HG02852 (cell line): ENCODE results near the gene FAT2.
"Not testable (repeated sequence)": the region's sequence is repeated elsewhere in the genome, so short reads cannot be mapped to it uniquely, and the experiment has no call there.

Experiments used
- ATAC-seq: cut with Tn5 transposase; IDR thresholded peaks from one replicate; pipeline ENCODE4 v1.9.1; 2021; ENCODE audit warnings: mild to moderate bottlenecking, moderate library complexity; ENCODE audit not compliant: unreplicated experiment

FAT2 gene

DNA sequence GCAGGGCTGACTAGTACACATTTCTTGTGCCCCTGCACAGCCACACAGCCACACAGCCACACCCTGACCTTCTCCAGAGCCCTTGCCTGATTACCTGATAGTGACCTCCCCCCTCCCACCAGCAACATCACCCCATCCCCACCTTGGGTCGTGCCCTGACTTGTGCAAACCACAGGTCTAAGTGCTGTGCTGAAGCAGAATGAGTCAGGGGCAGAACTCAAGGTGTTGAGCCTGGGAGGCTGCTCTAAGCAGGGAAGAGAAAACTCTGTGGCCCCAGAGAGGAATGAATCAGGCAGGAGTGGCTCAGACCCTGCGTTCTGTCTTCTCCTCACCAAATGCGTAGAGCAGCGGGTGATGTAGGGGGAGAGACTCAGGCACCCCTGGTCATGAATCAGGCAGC is 24.3 kb upstream of the FAT2 start:
- ATAC-seq = no peak

- ATAC-seq = no peak
Observed at GRCh38 chr5:151614565-151614964, 23.4 kb upstream of the FAT2 start.

DNA sequence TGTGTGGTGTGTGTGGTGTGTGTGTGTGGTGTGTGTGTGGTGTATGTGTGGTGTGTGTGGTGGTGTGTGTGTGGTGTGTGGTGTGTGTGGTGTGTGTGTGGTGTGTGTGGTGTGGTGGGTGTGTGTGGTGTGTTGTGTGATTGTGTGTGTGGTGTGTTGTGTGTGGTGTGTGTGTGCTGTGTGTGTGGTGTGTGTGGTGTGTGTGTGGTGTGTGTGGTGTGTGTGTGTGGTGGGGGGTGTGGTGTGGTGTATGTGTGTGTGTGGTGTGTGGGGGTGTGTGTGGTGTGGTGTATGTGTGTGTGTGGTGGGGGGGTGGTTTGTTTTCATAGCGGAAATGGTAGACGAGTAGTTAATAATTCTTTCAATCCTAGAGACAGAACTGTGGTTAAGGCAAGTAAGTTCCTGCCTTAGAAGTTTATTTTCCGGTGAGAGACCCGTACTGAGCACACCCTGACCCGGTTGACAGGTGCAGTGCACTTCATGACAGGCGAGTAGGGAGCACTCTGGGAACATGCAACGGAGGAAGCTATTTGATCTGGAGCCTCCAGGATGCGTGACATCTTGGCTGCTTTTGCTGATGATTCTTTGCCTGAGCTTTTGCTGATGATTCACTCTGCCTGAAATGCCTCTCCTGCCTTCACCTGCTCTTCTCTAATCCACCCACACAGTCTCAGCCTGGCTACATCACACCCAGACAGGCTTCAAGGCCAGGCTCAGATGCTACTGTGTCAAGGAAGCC is 21.7 kb upstream of the FAT2 start:
- peak; percentile 82 for ATAC-seq

DNA sequence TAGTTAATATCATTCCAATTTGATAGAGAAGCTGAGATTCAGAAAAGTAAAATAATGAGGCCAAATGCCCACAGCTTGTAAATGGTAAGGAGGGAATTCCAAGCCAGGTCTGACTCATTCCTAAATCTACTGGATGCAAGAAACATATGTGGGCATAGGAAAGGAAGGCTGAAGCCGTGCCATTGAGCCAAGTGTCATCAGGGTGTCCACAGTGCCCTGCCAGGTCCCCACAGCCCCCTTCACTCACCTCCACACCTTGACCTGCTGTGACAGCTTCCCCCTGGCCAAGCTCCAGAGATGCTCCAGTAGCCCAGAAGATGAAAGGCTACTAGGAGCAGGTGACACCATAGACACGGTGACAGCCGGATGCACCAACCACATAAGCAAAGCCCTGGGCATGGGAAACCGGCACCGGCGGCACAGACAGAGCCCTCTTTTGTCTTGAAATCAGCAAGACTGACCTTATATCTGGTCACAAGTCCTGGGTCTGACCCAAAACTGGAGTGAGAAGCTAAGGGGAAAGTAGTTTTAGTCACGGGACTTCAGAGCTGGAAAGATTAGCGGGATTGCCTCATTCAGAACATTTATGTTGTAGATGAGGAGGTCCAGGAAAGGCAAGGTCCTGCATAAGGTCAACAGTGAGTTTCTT is 20.1 kb upstream of the FAT2 start:
- no peak for ATAC-seq

DNA sequence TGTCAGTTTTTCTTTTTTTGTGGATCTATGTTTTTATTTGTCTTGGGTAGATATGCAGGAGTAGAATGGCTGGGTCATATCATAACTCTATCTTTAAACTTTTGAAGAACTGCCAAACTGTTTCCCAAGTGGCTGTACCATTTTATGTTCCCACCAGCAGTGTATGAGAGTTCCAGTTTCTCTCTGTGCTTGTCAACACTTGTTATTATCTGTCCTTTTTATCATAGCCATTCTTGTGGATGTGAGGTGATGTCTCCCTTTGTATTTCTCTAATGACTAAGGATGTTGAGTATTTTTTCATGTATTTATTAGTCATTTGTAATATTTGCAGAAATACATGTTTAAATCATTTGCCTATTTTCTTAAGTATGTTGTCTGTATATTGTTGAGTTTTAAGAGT is 17.4 kb upstream of the FAT2 start:
- ATAC-seq = no peak

GRCh38 chr5:151607304-151607703 is 16.2 kb upstream of the FAT2 start:
- ATAC-seq = no peak

- ATAC-seq = no peak
Observed at GRCh38 chr5:151605559-151605958, 14.4 kb upstream of the FAT2 start.

- ATAC-seq = no peak
Observed at GRCh38 chr5:151602806-151603205, 11.7 kb upstream of the FAT2 start.

DNA sequence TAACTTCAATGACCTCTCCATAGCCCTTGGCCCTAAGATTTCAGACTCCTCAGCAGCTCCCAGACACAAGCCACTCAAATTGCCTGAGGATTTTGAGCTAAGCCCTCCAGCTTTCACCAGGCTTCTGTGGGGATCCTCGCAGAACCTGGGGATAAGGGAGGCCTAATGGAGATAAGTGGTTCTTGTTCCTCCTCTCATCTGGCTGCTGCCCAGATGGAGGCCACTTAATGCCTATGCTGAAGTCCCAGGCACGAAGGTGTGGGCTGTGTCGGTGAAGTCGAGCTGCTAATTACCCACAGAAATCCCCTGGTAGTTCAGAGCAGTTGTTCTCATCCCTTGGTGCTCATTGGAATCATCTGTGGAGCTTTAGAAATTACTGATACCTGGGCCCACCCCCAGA is 10.3 kb upstream of the FAT2 start:
- ATAC-seq = no peak

GRCh38 chr5:151600069-151600665 is 9.0 kb upstream of the FAT2 start:
- ATAC-seq = no peak

- ATAC-seq = no peak
Observed at GRCh38 chr5:151598984-151599383, 7.9 kb upstream of the FAT2 start.

GRCh38 chr5:151598549-151598948 is 7.4 kb upstream of the FAT2 start:
- no peak for ATAC-seq

- no peak for ATAC-seq
Observed at GRCh38 chr5:151597749-151598148, 6.6 kb upstream of the FAT2 start.

DNA sequence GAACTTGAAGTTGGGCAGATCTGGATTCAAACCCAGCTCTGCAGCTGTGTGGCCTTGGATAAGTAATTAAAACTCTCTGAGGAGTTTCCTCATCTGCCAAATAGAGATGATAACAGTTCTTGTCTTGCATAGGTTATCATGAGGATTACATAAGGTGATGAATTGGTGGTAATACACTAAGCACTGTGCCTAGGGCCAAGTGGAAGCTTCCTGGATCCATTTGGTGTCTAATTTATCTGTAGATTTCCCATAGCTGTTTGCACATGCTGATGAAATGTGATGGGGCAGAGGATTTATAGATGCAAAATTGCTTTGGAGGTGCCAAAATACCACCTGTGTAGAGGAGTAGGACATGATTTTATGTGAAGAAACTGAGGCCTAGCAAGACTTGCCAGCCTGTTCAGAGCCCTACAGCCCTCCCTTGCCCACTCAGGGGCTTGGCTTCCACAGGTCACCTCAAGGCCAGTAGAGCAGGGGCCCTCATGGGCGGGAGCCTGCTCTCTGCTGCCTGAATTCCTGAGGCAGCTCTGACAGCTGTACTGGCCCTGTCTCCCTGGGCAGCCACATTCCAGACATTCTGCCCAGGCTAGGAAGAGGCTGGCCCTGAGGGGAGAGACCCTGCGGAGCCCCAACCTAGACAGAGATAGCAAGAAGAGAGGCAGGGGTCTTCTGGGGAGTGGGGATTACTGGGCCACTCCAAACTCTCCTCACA is 5.9 kb upstream of the FAT2 start:
- no peak for ATAC-seq

- no peak for ATAC-seq
Observed at GRCh38 chr5:151595411-151595826, 4.3 kb upstream of the FAT2 start.

- peak; percentile 60 for ATAC-seq
Observed at GRCh38 chr5:151592855-151593408, 1.8 kb upstream of the FAT2 start.

DNA sequence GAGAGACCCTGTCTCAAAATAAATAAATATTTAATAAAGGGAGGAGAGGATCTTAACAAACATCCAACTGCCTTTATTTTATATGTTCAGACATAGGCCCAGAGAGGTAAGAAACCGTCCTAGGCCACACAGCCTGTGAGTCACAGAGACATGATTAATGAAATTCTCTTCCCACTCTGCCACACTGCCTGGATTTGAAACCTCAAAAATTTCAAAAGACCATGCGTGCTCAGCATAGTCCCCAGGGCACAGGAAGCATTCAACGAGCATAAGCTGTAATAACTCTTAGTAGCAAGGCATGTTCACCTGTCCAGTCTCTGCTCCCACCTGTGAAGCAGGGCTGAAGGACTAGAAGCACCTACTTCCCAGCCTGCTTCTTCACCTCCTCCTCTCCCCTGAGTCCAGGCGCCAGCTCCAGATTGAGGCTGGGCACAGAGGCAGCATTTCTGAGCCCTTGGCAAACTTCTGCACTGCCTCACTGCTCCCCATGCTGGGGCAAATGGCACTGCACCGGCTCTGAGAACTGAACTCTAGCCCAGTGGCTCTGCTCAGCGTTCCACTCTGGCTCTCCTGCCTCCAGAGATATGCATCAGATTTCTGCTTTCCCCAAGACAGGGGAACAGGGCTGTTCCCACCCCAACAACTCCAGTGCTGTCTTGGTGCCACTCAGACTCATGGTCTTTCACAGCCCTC is 1.1 kb downstream of the FAT2 start:
- no peak for ATAC-seq

DNA sequence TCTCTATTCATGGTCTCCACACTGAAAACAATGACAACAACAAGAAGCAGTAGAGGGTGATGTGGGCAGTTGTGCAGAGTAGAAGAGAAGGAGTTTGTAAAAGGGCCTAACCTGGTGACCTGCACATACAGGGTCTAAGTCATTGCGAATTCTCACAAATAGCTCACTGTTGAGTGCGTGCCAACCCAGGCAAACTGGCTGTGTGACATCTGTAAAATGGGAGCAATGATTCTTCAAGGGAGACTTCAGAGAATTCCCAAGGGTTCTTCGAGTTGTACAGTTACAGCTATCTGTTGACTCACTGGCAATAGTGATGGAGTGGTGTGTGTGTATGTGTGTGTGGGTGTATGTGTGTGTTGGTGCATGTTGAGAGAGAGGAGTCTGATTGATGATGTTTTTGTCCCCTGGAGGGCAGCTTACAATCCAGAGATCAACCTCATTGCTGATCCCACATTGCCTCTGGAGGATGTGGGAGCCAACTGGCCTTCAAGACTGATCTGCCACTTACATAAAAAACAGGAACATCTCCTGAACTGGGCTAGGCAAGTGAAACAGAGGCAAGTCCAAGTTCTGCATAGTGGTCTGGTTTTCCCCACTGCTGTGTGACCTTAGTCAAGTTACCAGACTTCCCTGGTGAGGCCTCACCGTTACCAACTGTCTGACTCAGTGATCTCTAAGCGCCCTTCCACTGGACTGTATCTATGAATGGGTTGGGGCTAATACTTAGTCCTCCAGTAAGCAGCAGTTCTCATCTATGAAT is 3.2 kb downstream of the FAT2 start:
- ATAC-seq = no peak

- no peak for ATAC-seq
Observed at GRCh38 chr5:151585970-151586369, 5.2 kb downstream of the FAT2 start.

- ATAC-seq = not testable (repeated sequence)
Observed at GRCh38 chr5:151585344-151585743, 5.8 kb downstream of the FAT2 start.
